ENCODE results near the gene MAFG. TPM values are rescaled to one million over a fixed set of nuclear protein-coding genes. Genes with fewer than 3 reads are reported as not detected.

MAFG gene
- total and polyA plus RNA-seq, 2 experiments from 2014 or later = 17.2 to 33.4 TPM

- Histone ChIP-seq H3K4me1 (ENCODE audit: insufficient read depth) (peaks cover 36% of the 10 kb centered on the region), H2AFZ (no peak overlapping the region), H3K27me3 (ENCODE audit: insufficient read depth) (no peaks in the 10 kb centered on the region), H3K27ac (ENCODE audit: low read depth) (no peak overlapping the region), H3F3A (replicated peaks; ENCODE audit: low read depth) (peaks cover 41% of the 10 kb centered on the region), H3K4me2 (no peak overlapping the region), H3K9me2 (ENCODE audit: insufficient read depth) (no peaks in the 10 kb centered on the region), H3K79me2 (replicated peaks; ENCODE audit: insufficient read depth) (peaks cover 80% of the 10 kb centered on the region), H3K4me3 (no peak overlapping the region), H3K36me3 (ENCODE audit: insufficient read depth) (no peaks in the 10 kb centered on the region; the same call in 1 of the 2 replicates), H4K20me1 (replicated peaks; ENCODE audit: insufficient read depth) (peaks cover 19% of the 10 kb centered on the region)
- Mint-ChIP-seq H3K4me1 (peaks cover 55% of the 10 kb centered on the region), H3K27me3 (ENCODE audit: insufficient read depth, low read depth, poor library complexity) (peaks cover 38% of the 10 kb centered on the region), H3K36me3 (ENCODE audit: low read depth) (peaks cover 36% of the 10 kb centered on the region), H3K4me3 (no peak overlapping the region), H3K27ac (no peak overlapping the region), H3K9me3 (no peaks in the 10 kb centered on the region; the same call in 2 of the 3 replicates)
- no peak for ATAC-seq
- no peak for TF ChIP-seq REST (IDR thresholded peaks at IDR 0.05; ENCODE audit: unreplicated experiment)
- TF ChIP-seq EZH2phosphoT487 (IDR thresholded peaks at IDR 0.05; ENCODE audit: unreplicated experiment) = no peak
- no peak for TF ChIP-seq ZNF331 (CRISPR knock-in tag; IDR thresholded peaks at IDR 0.05; ENCODE audit: low read depth)
- TF ChIP-seq JUNB (IDR thresholded peaks at IDR 0.05; ENCODE audit: unreplicated experiment) = no peak
- TF ChIP-seq ZNF114 (CRISPR knock-in tag; IDR thresholded peaks at IDR 0.05) = no peak
- TF ChIP-seq POLR2AphosphoS5 (IDR thresholded peaks at IDR 0.05; ENCODE audit: low read depth) = no peak
- TF ChIP-seq ETS1 (IDR thresholded peaks at IDR 0.05) = no peak
- no peak for TF ChIP-seq CTCF (conservative IDR thresholded peaks at IDR 0.05; ENCODE audit: low read depth in 2 of 2)
- no peak for TF ChIP-seq STAT1 (IDR thresholded peaks at IDR 0.05; ENCODE audit: unreplicated experiment)
- no peak for TF ChIP-seq NANOG (IDR thresholded peaks at IDR 0.05; ENCODE audit: borderline replicate concordance)
- TF ChIP-seq EZH2 (IDR thresholded peaks at IDR 0.05; ENCODE audit: low read depth, unreplicated experiment) = no peak
- no peak for TF ChIP-seq ZNF462 (CRISPR knock-in tag; IDR thresholded peaks at IDR 0.05)
- TF ChIP-seq CREB1 (CRISPR knock-in tag; IDR thresholded peaks at IDR 0.05; ENCODE audit: low read depth) = no peak
- no peak for DNase-seq (ENCODE audit: low spot score)
Observed at GRCh38 chr17:81921537-81921862, 6.0 kb downstream of the MAFG start.
